OCI-LY3 (cell line): ENCODE results near the gene DGKB.

Source experiments
- CTCF ChIP-seq: fragments of 200-600, 300-600 bp; sonication (generic); IDR thresholded peaks from 2 replicates; pipeline ENCODE4 v1.5.1; 2014; ENCODE audit warnings: antibody characterized with exemption, low read length, low read depth
- EZH2phosphoT487 ChIP-seq: fragments of 200-600 bp; shearing (Covaris generic); IDR thresholded peaks from 2 replicates; pipeline ENCODE4 v1.6.1; 2018; ENCODE audit warnings: antibody characterized with exemption, mixed run types, low read depth

DNA sequence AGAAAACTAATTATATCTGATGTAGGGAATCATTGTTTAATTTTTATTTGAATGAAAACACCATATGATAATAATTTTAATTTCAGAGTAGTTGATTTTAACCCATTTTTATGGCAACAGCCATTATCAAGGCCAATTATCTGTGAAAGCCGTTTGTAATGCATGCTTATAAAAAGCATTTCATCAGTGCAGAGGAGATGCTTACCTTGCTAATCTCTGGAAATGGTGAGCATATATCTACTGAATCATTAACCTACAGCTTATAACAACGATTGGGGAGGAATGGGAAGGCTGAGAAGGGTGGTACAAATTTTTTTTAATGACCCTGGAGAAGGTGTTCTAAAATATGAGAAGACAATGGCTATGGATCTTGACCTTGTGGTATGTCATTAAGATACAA is 235.6 kb downstream of the DGKB start:
- TF ChIP-seq CTCF (no peak), EZH2phosphoT487 (no peak)
